A549 (cell line): ENCODE data around the gene EP300. TPM values are rescaled to one million over a fixed set of nuclear protein-coding genes. Genes with fewer than 3 reads are reported as not detected.

Source experiments
- ATAC-seq, 2 experiments: fragments of 200-7000 bp in 1 of 2; fragments of >200 bp in 1 of 2; cut with Nextera tagmentation in 1 of 2; cut with Tn5 transposase in 1 of 2; 3 replicates each; pipeline versions ENCODE4 v1.8.0 to v1.9.1; 2018 to 2020; ENCODE audit warnings: mild to moderate bottlenecking in 1 of 2, moderate library complexity in 1 of 2
- CTCF ChIA-PET: fragments of 300-600 bp; sonication (Branson Sonifier 250); formaldehyde crosslinking; extraction: SDS; loops from one replicate; lab custom pipeline; 2021; ENCODE audit warnings: antibody characterized with exemption, inconsistent platforms; lab: Yijun Ruan, JAX
- POLR2A ChIA-PET: fragments of 350-600 bp; formaldehyde crosslinking; extraction: SDS; loops from one replicate; lab custom pipeline; 2021; ENCODE audit warnings: antibody characterized with exemption, inconsistent platforms; lab: Yijun Ruan, JAX
- DNase-seq, 2 experiments: peaks; one replicate each; pipeline versions ENCODE4 v3.0.0 to v3.0.0-alpha.2; 2011 to 2016; ENCODE audit warnings: low read depth in 1 of 2, low spot score in 1 of 2
- FAIRE-seq: peaks from 2 replicates; lab custom pipeline; 2011; peaks lifted over from hg19 to GRCh38; lab: Jason Lieb, UNC
- H3K27ac ChIP-seq, 2 experiments: fragments of >200 bp; sonication (Bioruptor Twin); formaldehyde crosslinking; 3 replicates each; pipeline ENCODE4 v1.5.1; 2016 to 2017
- H3K4me1 ChIP-seq: fragments of >200 bp; sonication (Bioruptor Twin); formaldehyde crosslinking; 3 replicates; pipeline ENCODE4 v1.6.1; 2016
- H3K4me2 ChIP-seq: fragments of >200 bp; sonication (Bioruptor Twin); formaldehyde crosslinking; 3 replicates; pipeline ENCODE4 v1.6.1; 2016
- H3K4me3 ChIP-seq: fragments of >200 bp; sonication (Bioruptor Twin); formaldehyde crosslinking; 3 replicates; pipeline ENCODE4 v1.5.1; 2016
- H3K9me3 ChIP-seq: fragments of >200 bp; sonication (Bioruptor Twin); formaldehyde crosslinking; 3 replicates; pipeline ENCODE4 v1.6.1; 2016
- CBX8 ChIP-seq: fragments of 200-600 bp; sonication (generic); IDR thresholded peaks from 2 replicates; pipeline ENCODE4 v1.6.1; 2016
- EHF ChIP-seq: fragments of 250-450 bp; sonication (Bioruptor Pico); IDR thresholded peaks from 2 replicates; pipeline ENCODE4 v1.5.0; 2020; ENCODE audit warnings: mild to moderate bottlenecking
- FOSL2 ChIP-seq, 2 experiments: fragments of 450-650 bp in 1 of 2; fragments of >200 bp in 1 of 2; sonication (Bioruptor Twin) in 1 of 2; formaldehyde crosslinking; IDR thresholded peaks; 2 replicates each; pipeline versions ENCODE4 v1.5.0 to v1.6.1; 2016 to 2020; ENCODE audit warnings: mild to moderate bottlenecking in 1 of 2, moderate library complexity in 1 of 2
- GATA3 ChIP-seq: IDR thresholded peaks from 2 replicates; pipeline ENCODE4 v1.6.1; 2012; ENCODE audit warnings: borderline replicate concordance
- HDAC2 ChIP-seq: fragments of 200-600 bp; sonication (generic); IDR thresholded peaks from 2 replicates; pipeline ENCODE4 v1.6.1; 2016
- HOXA7 ChIP-seq: fragments of 250-450 bp; sonication (Bioruptor Pico); IDR thresholded peaks from 2 replicates; pipeline ENCODE4 v1.5.0; 2020; ENCODE audit warnings: mild to moderate bottlenecking, moderate library complexity
- HOXB13 ChIP-seq: fragments of 250-450 bp; sonication (Bioruptor Pico); IDR thresholded peaks from 2 replicates; pipeline ENCODE4 v1.5.0; 2020; ENCODE audit warnings: low read depth, mild to moderate bottlenecking, moderate library complexity
- JUN ChIP-seq, 2 experiments: fragments of >200 bp; sonication (Bioruptor Twin); formaldehyde crosslinking; IDR thresholded peaks; 2 replicates in 1 of 2; 3 replicates in 1 of 2; pipeline ENCODE4 v1.6.1; 2016 to 2017
- KDM5A ChIP-seq: fragments of 200-600 bp; sonication (generic); IDR thresholded peaks from 2 replicates; pipeline ENCODE4 v1.6.1; 2016; ENCODE audit warnings: antibody characterized with exemption, mild to moderate bottlenecking
- MYC ChIP-seq: IDR thresholded peaks from 2 replicates; pipeline ENCODE4 v1.6.1; 2012; ENCODE audit warnings: mild to moderate bottlenecking, inconsistent platforms, low read length, improper control_type of control experiment, borderline replicate concordance
- NR3C1 ChIP-seq: fragments of >200 bp; sonication (Bioruptor Twin); formaldehyde crosslinking; IDR thresholded peaks from 3 replicates; pipeline ENCODE4 v1.6.1; 2017
- PHF8 ChIP-seq: fragments of 200-600 bp; sonication (generic); IDR thresholded peaks from 2 replicates; pipeline ENCODE4 v1.6.1; 2016; ENCODE audit warnings: low read depth, mild to moderate bottlenecking, antibody characterized with exemption, moderate library complexity, borderline replicate concordance
- POLR2A ChIP-seq: IDR thresholded peaks from 2 replicates; pipeline ENCODE4 v1.6.1; 2012; ENCODE audit warnings: mild to moderate bottlenecking, low read length
- RAD21 ChIP-seq, 2 experiments: fragments of >200 bp in 1 of 2; sonication (Bioruptor Twin) in 1 of 2; formaldehyde crosslinking in 1 of 2; IDR thresholded peaks in 1 of 2; conservative IDR thresholded peaks in 1 of 2; 2 replicates in 1 of 2; 3 replicates in 1 of 2; pipeline ENCODE4 v1.6.1; 2012 to 2018; ENCODE audit warnings: inconsistent platforms in 1 of 2
- RFX5 ChIP-seq: fragments of 450-650 bp; IDR thresholded peaks from 2 replicates; pipeline ENCODE4 v1.7.1; 2014; ENCODE audit warnings: antibody characterized with exemption, mild to moderate bottlenecking, moderate library complexity
- RNF2 ChIP-seq: fragments of 200-600 bp; sonication (generic); IDR thresholded peaks from 2 replicates; pipeline ENCODE4 v1.6.1; 2016; ENCODE audit warnings: low read depth, mild to moderate bottlenecking, antibody characterized with exemption, moderate library complexity, borderline replicate concordance
- ZC3H11A ChIP-seq: fragments of 450-650 bp; IDR thresholded peaks from 2 replicates; pipeline ENCODE4 v1.6.1; 2014; ENCODE audit warnings: antibody characterized with exemption, mild to moderate bottlenecking
- ZFP36 ChIP-seq: fragments of 450-650 bp; IDR thresholded peaks from 2 replicates; pipeline ENCODE4 v1.6.1; 2014; ENCODE audit warnings: borderline replicate concordance; ENCODE audit not compliant: partially characterized antibody
- ZSCAN20 ChIP-seq: fragments of 250-450 bp; sonication (Bioruptor Pico); IDR thresholded peaks from 2 replicates; pipeline ENCODE4 v1.8.0; 2022; ENCODE audit warnings: mild to moderate bottlenecking, moderate library complexity
- WGBS: methylation state at CpG from one replicate; pipeline ENCODE4 v1.1.6; 2017; ENCODE audit errors: missing lambda C conversion rate; 5-methylcytosine and 5-hydroxymethylcytosine counted together
- polyA plus RNA-seq, 4 experiments: library from polyadenylated mRNA; depleted of rRNA in 3 of 4; stranded (reverse); fragments of >200 nt; fragmentation: RNase III in 1 of 4; extraction: RNeasy Plus Mini Kit Qiagen cat#74134 plus additional on column Dnase treatment in 1 of 4; gene quantifications; 2 replicates in 3 of 4; 3 replicates in 1 of 4; pipeline ENCODE4 v1.2.3, GENCODE V29; 2011 to 2017
- TF ChIP-seq, protein P1 (sequence below): IDR thresholded peaks from 2 replicates; pipeline ENCODE4 v1.6.1; 2012; ENCODE audit warnings: low read depth, borderline replicate concordance
- TF ChIP-seq, protein P2 (sequence below): fragments of 250-450 bp; sonication (Bioruptor Pico); IDR thresholded peaks from 2 replicates; pipeline ENCODE4 v1.5.0; 2020; ENCODE audit warnings: low read depth, mild to moderate bottlenecking, moderate library complexity
- TF ChIP-seq, protein P3 (sequence below): fragments of >200 bp; sonication (Bioruptor Twin); formaldehyde crosslinking; IDR thresholded peaks from 3 replicates; pipeline ENCODE4 v1.6.1; 2016

EP300 gene
- polyA plus RNA-seq, 2 of the 4 experiments (the other 2 are of a cell fraction), result 15.5 to 18.2 TPM

DNA sequence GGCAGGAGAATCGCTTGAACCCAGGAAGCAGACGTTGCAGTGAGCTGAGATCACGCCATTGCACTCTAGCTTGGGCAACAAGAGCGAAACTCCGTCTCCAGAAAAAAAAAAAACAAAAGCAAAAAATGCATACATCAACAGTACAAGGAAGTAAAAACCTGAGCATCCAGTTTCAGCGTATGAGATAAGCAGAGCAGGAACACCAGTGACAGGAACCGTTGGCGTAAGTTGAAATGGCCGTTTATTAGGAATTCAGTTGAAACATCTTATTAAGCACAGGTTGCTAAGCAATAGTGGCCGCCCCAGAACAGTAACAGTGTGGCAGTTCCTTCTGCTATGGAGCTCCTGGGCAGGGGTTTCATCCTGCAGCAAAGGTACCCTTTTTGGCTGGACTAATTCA lies 108.7 kb downstream of the EP300 start:
- FAIRE-seq (no peak), DNase-seq (no peak)
- Histone ChIP-seq H3K27ac (no peak overlapping the region), H3K4me1 (no peaks in the 10 kb centered on the region), H3K9me3 (no peaks in the 10 kb centered on the region)
- POLR2A ChIA-PET, result no interaction called here
- CTCF ChIA-PET, result no interaction called here
- TF ChIP-seq ZC3H11A, result no peak
- no peak for TF ChIP-seq NR3C1
- no peak for TF ChIP-seq ZSCAN20 (CRISPR knock-in tag)
- no peak for TF ChIP-seq HOXA7 (CRISPR knock-in tag)
- no peak for TF ChIP-seq JUN (IDR thresholded peaks at IDR 0.05)
- TF ChIP-seq HDAC2, result no peak
- TF ChIP-seq, all 56 proteins: peak for 0
- Histone ChIP-seq H3K4me3 (no peak overlapping the region), H3K4me2 (no peak overlapping the region)
- no peak for ATAC-seq
- 62% methylated on average over 10 of the region's 10 CpGs for WGBS

- Histone ChIP-seq H3K27ac (no peak overlapping the region), H3K4me2 (no peak overlapping the region), H3K4me3 (no peak overlapping the region), H3K9me3 (no peaks in the 10 kb centered on the region), H3K4me1 (no peaks in the 10 kb centered on the region)
- ChIA-PET CTCF (no interaction called here), POLR2A (no interaction called here)
- WGBS, result 78% methylated on average over 2 of the region's 2 CpGs
- FAIRE-seq (no peak), ATAC-seq (no peak), DNase-seq (no peak)
- no peak for TF ChIP-seq RFX5
- TF ChIP-seq CBX8, result no peak
These were observed 110.7 kb downstream of the EP300 start for GRCh38 chr22:41203118-41203517.

DNA sequence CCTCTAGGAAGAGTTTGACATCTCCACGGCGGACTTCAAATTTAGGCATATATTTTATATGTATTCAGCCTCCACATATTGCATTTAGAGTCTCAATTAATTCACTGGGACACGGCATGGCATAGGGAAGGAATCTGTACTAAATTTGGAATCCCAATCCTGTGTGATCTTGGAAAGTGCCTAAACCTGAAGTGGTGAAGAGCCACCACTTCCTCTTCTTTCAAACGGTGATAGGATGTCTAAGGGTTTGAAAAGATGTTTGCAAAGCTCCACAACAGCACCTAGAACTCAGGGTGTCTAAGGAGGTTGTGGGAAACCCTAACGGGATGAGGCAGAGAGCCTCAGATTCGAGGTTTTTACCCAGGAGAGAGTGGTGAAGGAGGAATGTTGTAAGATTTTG lies 111.7 kb downstream of the EP300 start:
- Histone ChIP-seq H3K27ac (no peak overlapping the region), H3K4me2 (no peak overlapping the region), H3K4me3 (no peak overlapping the region), H3K4me1 (no peaks in the 10 kb centered on the region), H3K9me3 (no peaks in the 10 kb centered on the region)
- no peak for TF ChIP-seq EHF
- FAIRE-seq, result no peak
- WGBS, result 37% methylated on average over 6 of the region's 6 CpGs
- CTCF ChIA-PET, result no interaction called here
- no peak for DNase-seq
- POLR2A ChIA-PET, result no interaction called here
- ATAC-seq, result no peak

DNA sequence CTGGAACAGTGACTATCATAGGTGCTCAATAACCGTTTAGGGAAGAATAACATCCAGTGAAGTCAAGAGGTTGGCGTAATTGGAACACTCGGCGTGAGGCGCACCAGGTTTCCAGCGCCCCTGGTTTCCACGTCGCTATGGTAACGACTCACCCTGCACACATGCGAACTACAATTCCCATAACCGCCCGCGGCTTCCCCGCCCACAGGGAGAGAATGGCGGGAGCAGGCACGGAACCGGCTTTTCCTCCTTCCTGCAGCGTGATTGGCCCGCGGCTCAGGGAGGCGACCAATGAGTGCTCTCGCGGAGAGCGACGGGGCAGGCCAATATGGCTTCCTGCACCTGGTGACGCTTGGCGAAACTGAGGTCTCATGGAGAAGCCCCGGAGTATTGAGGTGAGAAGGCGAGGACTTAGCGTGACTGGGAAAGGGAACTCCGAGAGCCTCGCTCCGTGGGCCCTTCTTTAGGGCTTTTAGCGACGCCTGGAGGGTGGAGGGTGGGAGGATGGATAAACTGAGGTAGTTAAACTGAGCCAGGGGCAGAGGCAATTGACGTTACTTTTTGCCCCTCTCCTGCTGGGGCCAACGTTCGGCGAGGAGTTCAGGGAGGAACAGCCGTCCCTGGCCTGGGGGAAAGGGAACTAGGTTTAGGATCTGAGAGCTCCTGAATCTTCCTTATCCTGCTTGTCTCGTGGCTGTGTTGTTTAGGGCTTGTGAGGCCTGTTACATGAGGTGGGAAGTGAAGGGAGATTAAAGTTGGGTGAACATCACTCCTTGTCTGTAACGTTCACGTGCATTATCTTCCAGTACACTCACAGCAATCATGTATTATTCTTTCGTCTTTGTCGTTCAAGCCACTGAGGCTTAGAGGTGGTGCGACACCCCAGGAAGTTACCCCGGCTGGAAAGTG lies 112.9 kb downstream of the EP300 start, which contains the start of gene L3MBTL2:
Gene L3MBTL2, plus strand, starts transcription at position 321 of the 909 bp plus-strand sequence. Its CDS starts 51 bp downstream, at position 372.
- POLR2A ChIA-PET, result no interaction called here
- Histone ChIP-seq H3K4me3 (peak within 1 kb of the TSS; percentile 72), H3K4me1 (no peaks in the 10 kb centered on the region), H3K27ac (peak within 1 kb of the TSS; percentile 85 to 88), H3K9me3 (no peaks in the 10 kb centered on the region), H3K4me2 (peak within 1 kb of the TSS; percentile 72)
- ATAC-seq (peak; percentile 100), FAIRE-seq (no peak), DNase-seq (peak; percentile 92 to 96)
- WGBS, result 4% methylated on average over 39 of the region's 47 CpGs
- CTCF ChIA-PET, result no interaction called here
- TF ChIP-seq JUN (IDR thresholded peaks at IDR 0.05), result 0 out of 5 replicates have a peak, but pooled peaks of 1 of the 2 experiments have one; percentile 41
- TF ChIP-seq PHF8, result peak; percentile 70; the same call in 1 of the 2 replicates
- no peak for TF ChIP-seq ZFP36
- TF ChIP-seq MYC, result no peak
- TF ChIP-seq POLR2A, result peak; percentile 71
- TF ChIP-seq RFX5, result peak; percentile 59; the same call in 1 of the 2 replicates
- peak; percentile 82 for TF ChIP-seq KDM5A

DNA sequence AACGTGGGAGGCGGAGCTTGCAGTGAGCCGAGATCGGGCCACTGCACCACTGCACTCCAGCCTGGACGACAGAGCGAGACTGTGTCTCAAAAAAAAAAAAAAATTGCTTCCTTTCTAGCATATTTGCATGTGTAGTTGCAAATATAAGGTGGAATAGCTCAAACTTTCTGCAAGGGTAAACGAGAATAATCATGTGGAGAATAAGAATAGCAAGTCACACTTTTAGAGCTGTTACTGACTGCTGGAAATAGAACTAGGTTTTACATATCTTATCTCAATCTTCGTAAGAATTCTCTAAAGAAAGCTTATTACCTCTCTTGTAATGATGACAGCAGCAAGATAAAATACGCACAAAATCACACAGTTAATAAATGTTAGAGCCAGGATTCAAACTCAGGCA lies 114.3 kb downstream of the EP300 start:
- no peaks in the 10 kb centered on the region for H3K9me3 ChIP-seq
- ChIA-PET CTCF (interaction anchor here (0.7 to 1.1 kb wide), 2 partner anchors 11 to 12 kb away, joined by 3 to 6 read pairs; no protein-coding TSS in a partner anchor), POLR2A (interaction anchor here (0.7 kb wide), 1 partner anchor 13 kb away, joined by 3 read pairs; no protein-coding TSS in a partner anchor)
- ATAC-seq (no peak), DNase-seq (no peak), FAIRE-seq (no peak)
- no peak overlapping the region; the same call in 2 of the 3 replicates for H3K4me2 ChIP-seq
- no peak overlapping the region for H3K27ac ChIP-seq
- 96% methylated on average over 9 of the region's 9 CpGs for WGBS
- no peak overlapping the region for H3K4me3 ChIP-seq
- no peaks in the 10 kb centered on the region for H3K4me1 ChIP-seq
- TF ChIP-seq, protein P1, sequence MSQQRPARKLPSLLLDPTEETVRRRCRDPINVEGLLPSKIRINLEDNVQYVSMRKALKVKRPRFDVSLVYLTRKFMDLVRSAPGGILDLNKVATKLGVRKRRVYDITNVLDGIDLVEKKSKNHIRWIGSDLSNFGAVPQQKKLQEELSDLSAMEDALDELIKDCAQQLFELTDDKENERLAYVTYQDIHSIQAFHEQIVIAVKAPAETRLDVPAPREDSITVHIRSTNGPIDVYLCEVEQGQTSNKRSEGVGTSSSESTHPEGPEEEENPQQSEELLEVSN, result no peak
- no peak for TF ChIP-seq RNF2
- TF ChIP-seq GATA3, result no peak
- no peak for TF ChIP-seq RAD21 (conservative IDR thresholded peaks at IDR 0.05 in 1 of 2, IDR thresholded peaks at IDR 0.05 in 1 of 2)
- no peak for TF ChIP-seq NR3C1
- TF ChIP-seq, protein P2, sequence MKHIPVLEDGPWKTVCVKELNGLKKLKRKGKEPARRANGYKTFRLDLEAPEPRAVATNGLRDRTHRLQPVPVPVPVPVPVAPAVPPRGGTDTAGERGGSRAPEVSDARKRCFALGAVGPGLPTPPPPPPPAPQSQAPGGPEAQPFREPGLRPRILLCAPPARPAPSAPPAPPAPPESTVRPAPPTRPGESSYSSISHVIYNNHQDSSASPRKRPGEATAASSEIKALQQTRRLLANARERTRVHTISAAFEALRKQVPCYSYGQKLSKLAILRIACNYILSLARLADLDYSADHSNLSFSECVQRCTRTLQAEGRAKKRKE, result no peak
- no peak for TF ChIP-seq HOXB13 (CRISPR knock-in tag)
- TF ChIP-seq FOSL2 (IDR thresholded peaks at IDR 0.05), result no peak
- no peak for TF ChIP-seq FOSL2 (CRISPR knock-in tag; IDR thresholded peaks at IDR 0.05)
- TF ChIP-seq, protein P3, sequence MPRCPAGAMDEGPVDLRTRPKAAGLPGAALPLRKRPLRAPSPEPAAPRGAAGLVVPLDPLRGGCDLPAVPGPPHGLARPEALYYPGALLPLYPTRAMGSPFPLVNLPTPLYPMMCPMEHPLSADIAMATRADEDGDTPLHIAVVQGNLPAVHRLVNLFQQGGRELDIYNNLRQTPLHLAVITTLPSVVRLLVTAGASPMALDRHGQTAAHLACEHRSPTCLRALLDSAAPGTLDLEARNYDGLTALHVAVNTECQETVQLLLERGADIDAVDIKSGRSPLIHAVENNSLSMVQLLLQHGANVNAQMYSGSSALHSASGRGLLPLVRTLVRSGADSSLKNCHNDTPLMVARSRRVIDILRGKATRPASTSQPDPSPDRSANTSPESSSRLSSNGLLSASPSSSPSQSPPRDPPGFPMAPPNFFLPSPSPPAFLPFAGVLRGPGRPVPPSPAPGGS, result no peak
